ENCODE data around the gene USP50.
"Not testable (repeated sequence)": the region's sequence is repeated elsewhere in the genome, so short reads cannot be mapped to it uniquely, and the experiment has no call there.

USP50 gene

GRCh38 chr15:50503144-50503543 lies 43.3 kb downstream of the USP50 start:
- H3K56ac ChIP-seq (ENCODE audit: low read length) = no peak overlapping the region
- H2AK5ac ChIP-seq (ENCODE audit: low read length) = no peak overlapping the region
- H2BK15ac ChIP-seq (replicated peaks; ENCODE audit: low read depth) = no peak overlapping the region
- no peak overlapping the region for H2BK5ac ChIP-seq (ENCODE audit: low read length)
- no peak overlapping the region for H3K27ac ChIP-seq (ENCODE audit: low read depth, low read length)
- H2BK120ac ChIP-seq (ENCODE audit: low read depth, low read length) = no peak overlapping the region
- no peak for DNase-seq
- H3K18ac ChIP-seq (ENCODE audit: low read length) = no peak overlapping the region
- H3K4me2 ChIP-seq (ENCODE audit: low read length) = no peak overlapping the region
- H3K9ac ChIP-seq (ENCODE audit: low read length) = no peak overlapping the region
- H3K79me2 ChIP-seq (ENCODE audit: control insufficient read depth, insufficient read depth, low read length) = no peaks in the 10 kb centered on the region
- H3K27me3 ChIP-seq (ENCODE audit: insufficient read depth, low read length, poor library complexity) = no peaks in the 10 kb centered on the region
- H3K36me3 ChIP-seq (ENCODE audit: control insufficient read depth, insufficient read depth, low read length) = peaks cover 4% of the 10 kb centered on the region
- no peak overlapping the region for H4K8ac ChIP-seq (ENCODE audit: low read depth, low read length)
- H3K4me1 ChIP-seq (ENCODE audit: control insufficient read depth, low read depth, low read length) = no peaks in the 10 kb centered on the region
- no peak overlapping the region for H3K23ac ChIP-seq (ENCODE audit: low read length)
- no peak overlapping the region for H4K5ac ChIP-seq (ENCODE audit: low read length)
- H3K79me1 ChIP-seq (ENCODE audit: low read length) = no peaks in the 10 kb centered on the region
- no peak overlapping the region for H3K4me3 ChIP-seq (ENCODE audit: low read length)
- H3K4ac ChIP-seq (ENCODE audit: low read depth, low read length) = no peak overlapping the region
- WGBS (ENCODE audit: extremely low coverage, insufficient coverage, low lambda C conversion rate) = no CpG with 5 or more reads among the region's 7 CpGs

- H3K27ac ChIP-seq (ENCODE audit: low read depth, low read length) = no peak overlapping the region
- H3K79me1 ChIP-seq (ENCODE audit: low read length) = no peaks in the 10 kb centered on the region
- H3K18ac ChIP-seq (ENCODE audit: low read length) = no peak overlapping the region
- no peak for DNase-seq
- H3K4me3 ChIP-seq (ENCODE audit: low read length) = no peak overlapping the region
- H4K5ac ChIP-seq (ENCODE audit: low read length) = no peak overlapping the region
- no peak overlapping the region for H2BK5ac ChIP-seq (ENCODE audit: low read length)
- H3K23ac ChIP-seq (ENCODE audit: low read length) = no peak overlapping the region
- WGBS (ENCODE audit: extremely low coverage, insufficient coverage, low lambda C conversion rate) = 100% methylated on average over 1 of the region's 4 CpGs
- H3K9ac ChIP-seq (ENCODE audit: low read length) = no peak overlapping the region
- no peaks in the 10 kb centered on the region for H3K79me2 ChIP-seq (ENCODE audit: control insufficient read depth, insufficient read depth, low read length)
- no peak overlapping the region for H3K56ac ChIP-seq (ENCODE audit: low read length)
- peaks cover 5% of the 10 kb centered on the region for H3K36me3 ChIP-seq (ENCODE audit: control insufficient read depth, insufficient read depth, low read length)
- H2BK15ac ChIP-seq (replicated peaks; ENCODE audit: low read depth) = no peak overlapping the region
- H4K8ac ChIP-seq (ENCODE audit: low read depth, low read length) = no peak overlapping the region
- no peaks in the 10 kb centered on the region for H3K4me1 ChIP-seq (ENCODE audit: control insufficient read depth, low read depth, low read length)
- no peaks in the 10 kb centered on the region for H3K27me3 ChIP-seq (ENCODE audit: insufficient read depth, low read length, poor library complexity)
- H2AK5ac ChIP-seq (ENCODE audit: low read length) = no peak overlapping the region
- no peak overlapping the region for H3K4ac ChIP-seq (ENCODE audit: low read depth, low read length)
- H2BK120ac ChIP-seq (ENCODE audit: low read depth, low read length) = no peak overlapping the region
- H3K4me2 ChIP-seq (ENCODE audit: low read length) = no peak overlapping the region
Observed at GRCh38 chr15:50501815-50502214, 44.7 kb downstream of the USP50 start.

DNA sequence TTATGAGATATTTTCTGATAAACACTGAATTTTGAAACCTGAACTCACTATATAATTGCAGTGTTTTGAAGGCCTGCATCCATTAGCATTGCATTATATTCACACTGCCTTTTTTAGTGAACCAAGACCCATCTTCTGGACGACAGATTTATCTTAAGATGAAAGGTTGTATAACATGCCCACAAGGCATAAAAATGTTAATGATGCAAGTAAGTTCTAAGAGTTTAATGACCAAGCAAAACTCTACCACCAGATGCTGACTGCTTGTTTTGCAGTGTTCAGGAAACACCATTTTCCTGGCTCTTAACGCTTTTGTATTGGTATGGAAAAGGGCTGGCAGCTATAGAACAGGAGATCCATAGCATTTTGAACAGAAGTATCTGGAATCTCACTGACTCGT lies 46.1 kb downstream of the USP50 start:
- no peak overlapping the region for H3K4ac ChIP-seq (ENCODE audit: low read depth, low read length)
- H3K27me3 ChIP-seq (ENCODE audit: insufficient read depth, low read length, poor library complexity) = no peaks in the 10 kb centered on the region
- no peak overlapping the region for H4K5ac ChIP-seq (ENCODE audit: low read length)
- H3K79me2 ChIP-seq (ENCODE audit: control insufficient read depth, insufficient read depth, low read length) = no peaks in the 10 kb centered on the region
- no peak overlapping the region for H3K56ac ChIP-seq (ENCODE audit: low read length)
- no peaks in the 10 kb centered on the region for H3K79me1 ChIP-seq (ENCODE audit: low read length)
- no peak overlapping the region for H3K4me2 ChIP-seq (ENCODE audit: low read length)
- H3K18ac ChIP-seq (ENCODE audit: low read length) = no peak overlapping the region
- H2BK120ac ChIP-seq (ENCODE audit: low read depth, low read length) = no peak overlapping the region
- no peak overlapping the region for H3K9ac ChIP-seq (ENCODE audit: low read length)
- H2BK5ac ChIP-seq (ENCODE audit: low read length) = no peak overlapping the region
- no peak overlapping the region for H2BK15ac ChIP-seq (replicated peaks; ENCODE audit: low read depth)
- WGBS (ENCODE audit: extremely low coverage, insufficient coverage, low lambda C conversion rate) = no CpG with 5 or more reads among the region's 3 CpGs
- no peaks in the 10 kb centered on the region for H3K4me1 ChIP-seq (ENCODE audit: control insufficient read depth, low read depth, low read length)
- no peak overlapping the region for H3K4me3 ChIP-seq (ENCODE audit: low read length)
- H3K23ac ChIP-seq (ENCODE audit: low read length) = no peak overlapping the region
- no peak for DNase-seq
- H2AK5ac ChIP-seq (ENCODE audit: low read length) = no peak overlapping the region
- H3K36me3 ChIP-seq (ENCODE audit: control insufficient read depth, insufficient read depth, low read length) = peaks cover 5% of the 10 kb centered on the region
- no peak overlapping the region for H4K8ac ChIP-seq (ENCODE audit: low read depth, low read length)
- no peak overlapping the region for H3K27ac ChIP-seq (ENCODE audit: low read depth, low read length)

GRCh38 chr15:50496692-50497091 lies 49.8 kb downstream of the USP50 start:
- Histone ChIP-seq H3K79me1 (ENCODE audit: low read length) (no peaks in the 10 kb centered on the region), H3K4me3 (ENCODE audit: low read length) (no peak overlapping the region), H2BK5ac (ENCODE audit: low read length) (no peak overlapping the region), H3K4me2 (ENCODE audit: low read length) (no peak overlapping the region), H2AK5ac (ENCODE audit: low read length) (no peak overlapping the region), H3K4ac (ENCODE audit: low read depth, low read length) (no peak overlapping the region), H3K18ac (ENCODE audit: low read length) (no peak overlapping the region), H3K56ac (ENCODE audit: low read length) (no peak overlapping the region), H3K27ac (ENCODE audit: low read depth, low read length) (no peak overlapping the region), H4K5ac (ENCODE audit: low read length) (no peak overlapping the region), H4K8ac (ENCODE audit: low read depth, low read length) (no peak overlapping the region), H3K79me2 (ENCODE audit: control insufficient read depth, insufficient read depth, low read length) (no peaks in the 10 kb centered on the region), H2BK120ac (ENCODE audit: low read depth, low read length) (no peak overlapping the region), H3K27me3 (ENCODE audit: insufficient read depth, low read length, poor library complexity) (no peaks in the 10 kb centered on the region), H3K36me3 (ENCODE audit: control insufficient read depth, insufficient read depth, low read length) (peaks cover 10% of the 10 kb centered on the region), H3K4me1 (ENCODE audit: control insufficient read depth, low read depth, low read length) (no peaks in the 10 kb centered on the region), H2BK15ac (replicated peaks; ENCODE audit: low read depth) (no peak overlapping the region), H3K9ac (ENCODE audit: low read length) (no peak overlapping the region), H3K23ac (ENCODE audit: low read length) (no peak overlapping the region)
- no CpG with 5 or more reads among the region's 2 CpGs for WGBS (ENCODE audit: extremely low coverage, insufficient coverage, low lambda C conversion rate)
- no peak for DNase-seq

DNA sequence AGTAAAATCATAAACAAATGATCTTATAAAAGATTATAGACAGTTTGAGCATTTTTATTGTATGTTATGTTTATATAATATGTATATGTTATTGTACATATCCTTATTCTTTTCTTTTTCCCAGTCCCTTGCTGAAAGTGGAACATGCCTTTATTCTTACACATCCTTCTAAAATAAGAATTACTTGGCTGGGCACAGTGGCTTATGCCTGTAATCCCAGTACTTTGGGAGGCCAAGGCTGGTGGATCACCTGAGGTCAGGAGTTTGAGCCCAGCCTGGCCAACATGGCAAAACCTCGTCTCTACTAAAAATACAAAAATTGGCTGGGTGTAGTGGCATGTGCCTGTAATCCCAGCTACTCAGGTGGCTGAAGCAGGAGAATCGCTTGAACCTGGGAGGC lies 51.9 kb downstream of the USP50 start:
- WGBS (ENCODE audit: extremely low coverage, insufficient coverage, low lambda C conversion rate) = no CpG with 5 or more reads among the region's 2 CpGs
- H2BK15ac ChIP-seq (replicated peaks; ENCODE audit: low read depth); H3K79me2 ChIP-seq (ENCODE audit: control insufficient read depth, insufficient read depth, low read length); H2AK5ac ChIP-seq (ENCODE audit: low read length); H3K4me3 ChIP-seq (ENCODE audit: low read length); H2BK5ac ChIP-seq (ENCODE audit: low read length); H3K79me1 ChIP-seq (ENCODE audit: low read length); H4K5ac ChIP-seq (ENCODE audit: low read length); H3K4me1 ChIP-seq (ENCODE audit: control insufficient read depth, low read depth, low read length); DNase-seq; H4K8ac ChIP-seq (ENCODE audit: low read depth, low read length); H3K4me2 ChIP-seq (ENCODE audit: low read length); H3K36me3 ChIP-seq (ENCODE audit: control insufficient read depth, insufficient read depth, low read length); H3K18ac ChIP-seq (ENCODE audit: low read length); H3K9ac ChIP-seq (ENCODE audit: low read length); H3K56ac ChIP-seq (ENCODE audit: low read length); H2BK120ac ChIP-seq (ENCODE audit: low read depth, low read length); H3K23ac ChIP-seq (ENCODE audit: low read length); H3K4ac ChIP-seq (ENCODE audit: low read depth, low read length); H3K27ac ChIP-seq (ENCODE audit: low read depth, low read length); H3K27me3 ChIP-seq (ENCODE audit: insufficient read depth, low read length, poor library complexity): not testable (repeated sequence)

- H3K27ac ChIP-seq (ENCODE audit: low read depth, low read length) = no peak overlapping the region
- no peak overlapping the region for H3K9ac ChIP-seq (ENCODE audit: low read length)
- DNase-seq = no peak
- no peak overlapping the region for H3K56ac ChIP-seq (ENCODE audit: low read length)
- no peak overlapping the region for H2BK120ac ChIP-seq (ENCODE audit: low read depth, low read length)
- H3K36me3 ChIP-seq (ENCODE audit: control insufficient read depth, insufficient read depth, low read length) = peaks cover 6% of the 10 kb centered on the region
- no peak overlapping the region for H3K4ac ChIP-seq (ENCODE audit: low read depth, low read length)
- no peak overlapping the region for H3K18ac ChIP-seq (ENCODE audit: low read length)
- H4K5ac ChIP-seq (ENCODE audit: low read length) = no peak overlapping the region
- WGBS (ENCODE audit: extremely low coverage, insufficient coverage, low lambda C conversion rate) = no CpG with 5 or more reads among the region's 3 CpGs
- no peaks in the 10 kb centered on the region for H3K27me3 ChIP-seq (ENCODE audit: insufficient read depth, low read length, poor library complexity)
- H3K23ac ChIP-seq (ENCODE audit: low read length) = no peak overlapping the region
- no peak overlapping the region for H2BK15ac ChIP-seq (replicated peaks; ENCODE audit: low read depth)
- no peaks in the 10 kb centered on the region for H3K79me1 ChIP-seq (ENCODE audit: low read length)
- no peak overlapping the region for H3K4me2 ChIP-seq (ENCODE audit: low read length)
- H3K4me3 ChIP-seq (ENCODE audit: low read length) = no peak overlapping the region
- H3K79me2 ChIP-seq (ENCODE audit: control insufficient read depth, insufficient read depth, low read length) = no peaks in the 10 kb centered on the region
- H2AK5ac ChIP-seq (ENCODE audit: low read length) = no peak overlapping the region
- no peak overlapping the region for H2BK5ac ChIP-seq (ENCODE audit: low read length)
- H3K4me1 ChIP-seq (ENCODE audit: control insufficient read depth, low read depth, low read length) = no peaks in the 10 kb centered on the region
- H4K8ac ChIP-seq (ENCODE audit: low read depth, low read length) = no peak overlapping the region
Observed at GRCh38 chr15:50493625-50494024, 52.8 kb downstream of the USP50 start.

Data from mesendoderm (in vitro differentiated cells).